ENCODE data around the gene CCDC149.

Gene CCDC149

GRCh38 chr4:24845132-24845531 lies 67.7 kb downstream of the CCDC149 start:
- no peak for DNase-seq (ENCODE audit: low read depth, low spot score)

DNA sequence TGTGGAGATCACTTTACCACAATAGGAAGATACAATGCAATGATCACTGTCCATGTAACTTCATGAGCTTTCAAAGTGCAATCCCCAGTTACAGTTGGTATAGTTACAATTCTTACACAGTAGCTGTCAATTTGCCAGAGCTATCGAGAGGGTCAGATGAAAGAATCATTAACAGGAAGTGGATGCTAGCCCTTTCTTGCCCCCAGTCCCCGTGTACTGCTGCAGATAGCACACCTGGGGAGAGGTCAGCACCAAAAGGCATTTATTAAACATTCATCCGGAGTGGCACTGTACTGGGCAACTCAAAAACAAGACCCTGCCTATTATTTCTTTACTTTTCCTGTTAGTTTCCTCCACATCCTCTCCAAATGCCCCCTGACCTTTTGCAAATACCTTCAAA lies 69.7 kb downstream of the CCDC149 start:
- DNase-seq (ENCODE audit: low read depth, low spot score): no peak

GRCh38 chr4:24842356-24842755 lies 70.5 kb downstream of the CCDC149 start:
- DNase-seq (ENCODE audit: low read depth, low spot score): no peak

GRCh38 chr4:24840826-24841543 lies 71.9 kb downstream of the CCDC149 start:
- DNase-seq (ENCODE audit: low read depth, low spot score): no peak

- no peak for DNase-seq (ENCODE audit: low read depth, low spot score)
Observed at GRCh38 chr4:24840362-24840761, 72.5 kb downstream of the CCDC149 start.

GRCh38 chr4:24837781-24838180 lies 75.1 kb downstream of the CCDC149 start:
- no peak for DNase-seq (ENCODE audit: low read depth, low spot score)

DNA sequence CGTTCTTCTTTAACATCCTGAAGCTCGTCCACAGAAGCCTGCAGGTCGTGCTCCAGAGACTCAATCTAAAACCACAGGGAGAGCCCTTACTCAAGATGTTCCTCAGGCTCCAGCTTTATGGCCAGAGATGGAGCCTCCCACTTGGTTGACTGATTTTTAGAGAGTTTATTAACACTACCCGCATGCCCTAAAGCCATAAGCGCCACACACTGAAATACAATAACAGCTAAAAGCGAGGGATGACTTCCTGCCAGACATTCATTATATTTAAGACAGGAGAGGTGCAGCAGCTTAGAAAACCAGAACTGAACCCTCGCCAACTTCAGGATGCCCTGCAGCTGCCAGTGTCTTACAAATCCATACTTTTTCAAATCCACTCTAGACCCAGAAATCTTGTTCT lies 75.5 kb downstream of the CCDC149 start:
- DNase-seq (ENCODE audit: low read depth, low spot score): no peak

DNA sequence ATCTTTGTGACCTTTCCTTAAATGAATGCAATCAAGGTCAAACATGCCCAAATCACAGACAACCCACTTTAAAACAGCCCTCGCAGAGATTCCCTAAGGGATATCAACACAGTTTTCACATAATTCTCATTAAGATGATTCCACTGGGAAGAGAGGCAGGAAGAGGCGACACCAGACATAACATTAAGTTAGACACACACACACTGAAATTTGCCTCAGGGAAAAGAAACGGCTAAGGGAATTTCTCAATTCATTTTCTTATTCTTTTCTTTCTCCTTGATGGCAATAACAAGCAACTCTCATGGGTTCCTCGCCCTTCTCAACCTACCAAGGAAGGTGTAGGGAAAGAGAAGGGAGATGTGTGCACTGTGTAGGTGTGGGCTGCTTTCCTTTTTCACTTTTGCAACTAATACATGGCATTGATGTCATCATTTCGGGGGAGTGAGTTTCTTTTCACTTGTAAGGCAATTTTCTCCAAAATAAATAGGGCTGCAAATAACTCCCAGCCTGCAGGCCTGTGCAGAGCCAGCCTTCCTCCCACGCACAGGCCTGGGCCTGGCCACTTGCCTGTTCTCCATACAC lies 76.1 kb downstream of the CCDC149 start:
- DNase-seq (ENCODE audit: low read depth, low spot score): no peak

GRCh38 chr4:24835696-24836095 lies 77.1 kb downstream of the CCDC149 start:
- no peak for DNase-seq (ENCODE audit: low read depth, low spot score)

DNA sequence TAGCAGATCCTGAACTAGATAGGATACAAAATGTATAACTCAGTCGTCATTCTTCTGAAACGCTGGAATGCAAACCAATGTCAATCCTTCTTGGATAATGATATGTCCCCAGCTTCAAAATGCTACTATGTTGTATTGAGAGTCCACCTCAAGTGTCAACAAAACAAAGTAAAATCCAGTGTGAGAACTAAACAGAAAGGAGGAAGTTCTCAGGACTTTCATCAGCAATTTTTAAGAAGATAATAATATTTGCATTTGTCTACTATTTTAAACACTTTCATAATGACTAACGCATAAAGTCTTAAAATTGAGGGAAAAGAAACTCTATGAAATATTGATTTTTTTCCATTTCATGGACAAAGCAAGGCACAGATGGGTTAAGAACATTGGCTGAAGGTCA lies 81.2 kb downstream of the CCDC149 start:
- DNase-seq (ENCODE audit: low read depth, low spot score): no peak

DNA sequence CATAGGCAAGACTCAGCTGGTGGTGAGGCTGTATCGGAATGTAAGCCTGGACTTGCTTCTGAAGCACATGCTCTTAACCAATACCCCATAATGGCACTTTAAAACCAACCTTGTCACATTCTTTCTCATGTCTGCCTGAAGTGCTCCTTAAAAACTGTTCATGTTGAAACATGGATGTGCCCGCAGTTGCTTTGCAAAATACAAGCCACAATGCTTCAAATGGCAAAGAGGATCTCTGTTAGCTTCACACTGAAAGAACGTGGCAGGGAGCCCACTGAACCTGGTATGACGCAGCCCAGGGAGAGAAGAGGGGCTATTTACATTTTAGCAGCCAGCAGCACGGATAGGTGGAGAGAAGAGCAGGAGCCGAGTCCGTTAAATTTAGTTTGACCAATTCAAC lies 88.1 kb downstream of the CCDC149 start:
- no peak for DNase-seq (ENCODE audit: low read depth, low spot score)

GRCh38 chr4:24820541-24820940 lies 92.3 kb downstream of the CCDC149 start:
- DNase-seq (ENCODE audit: low read depth, low spot score): no peak

DNA sequence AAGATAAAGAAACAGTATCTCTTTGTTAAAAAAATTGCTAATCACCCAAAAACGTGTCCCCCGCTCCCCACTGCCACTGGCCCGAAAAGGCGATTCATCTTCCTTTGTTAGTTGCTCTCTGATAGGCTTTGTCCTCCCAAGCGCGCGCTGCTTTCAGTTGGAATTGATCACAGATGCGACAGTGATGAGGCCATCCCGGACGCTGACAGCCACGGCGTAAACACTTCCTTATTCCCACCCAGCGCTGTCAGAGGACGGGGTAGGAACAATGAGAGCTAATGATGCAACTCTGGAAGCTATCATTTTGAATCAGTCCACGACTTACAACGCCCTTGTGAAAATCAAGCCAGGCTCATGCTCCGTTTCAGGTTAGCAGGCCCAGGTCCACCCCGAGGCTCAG lies 96.0 kb downstream of the CCDC149 start:
- DNase-seq (ENCODE audit: low read depth, low spot score): no peak

DNA sequence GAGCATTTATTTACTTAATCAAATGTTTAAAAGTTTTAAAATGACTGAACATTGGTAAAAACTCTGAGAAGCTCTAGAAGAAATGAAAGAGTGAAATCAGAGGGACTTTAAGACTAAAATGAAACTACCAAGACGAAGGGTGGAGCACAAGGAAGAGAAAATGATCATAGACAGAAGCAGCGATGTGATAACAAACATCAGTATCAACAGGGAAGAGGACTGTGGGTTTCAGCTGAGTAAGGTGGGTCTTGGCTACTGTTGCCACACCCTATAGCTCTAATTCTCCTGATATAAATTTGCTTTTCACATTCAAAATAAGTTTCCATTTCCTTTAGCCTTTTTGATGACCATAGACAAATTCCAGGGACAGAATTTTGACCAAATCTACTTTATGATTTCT lies 99.1 kb downstream of the CCDC149 start:
- DNase-seq (ENCODE audit: low read depth, low spot score): no peak

DNA sequence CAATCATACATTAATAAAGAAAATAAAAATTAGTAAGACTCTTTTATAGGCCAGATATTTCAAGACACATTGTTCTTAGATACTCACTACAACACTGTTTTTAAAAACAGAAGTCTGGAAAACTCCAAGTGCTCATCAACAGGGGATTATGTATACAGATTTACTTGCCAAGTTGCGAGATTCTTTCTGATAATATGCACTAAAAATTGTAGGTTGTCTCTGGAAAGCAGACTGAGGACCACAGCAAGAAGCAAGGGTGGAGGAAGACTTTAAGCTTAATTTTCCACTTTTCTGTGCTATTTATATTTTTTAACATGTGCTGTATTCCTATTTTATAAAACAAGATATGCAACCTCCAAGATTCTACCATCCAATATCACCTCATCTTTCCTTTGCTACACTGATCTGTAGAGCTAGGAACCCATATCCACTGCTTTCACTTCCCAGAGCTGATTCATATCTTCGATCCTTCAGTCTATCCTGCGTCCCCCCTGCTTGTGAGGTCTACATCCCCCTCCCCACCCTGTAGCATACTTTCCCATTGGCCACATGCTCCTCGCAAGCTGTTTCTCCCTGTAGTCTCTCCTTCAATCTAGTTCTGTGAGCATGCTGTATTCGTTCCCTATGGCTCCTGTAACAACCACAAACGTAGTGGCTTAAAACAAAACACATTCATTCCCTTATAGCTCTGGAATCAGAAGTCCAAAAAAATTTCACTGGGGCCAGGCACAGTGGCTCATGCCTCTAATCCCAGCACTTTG lies 101.8 kb downstream of the CCDC149 start:
- no peak for DNase-seq (ENCODE audit: low read depth, low spot score)

DNA sequence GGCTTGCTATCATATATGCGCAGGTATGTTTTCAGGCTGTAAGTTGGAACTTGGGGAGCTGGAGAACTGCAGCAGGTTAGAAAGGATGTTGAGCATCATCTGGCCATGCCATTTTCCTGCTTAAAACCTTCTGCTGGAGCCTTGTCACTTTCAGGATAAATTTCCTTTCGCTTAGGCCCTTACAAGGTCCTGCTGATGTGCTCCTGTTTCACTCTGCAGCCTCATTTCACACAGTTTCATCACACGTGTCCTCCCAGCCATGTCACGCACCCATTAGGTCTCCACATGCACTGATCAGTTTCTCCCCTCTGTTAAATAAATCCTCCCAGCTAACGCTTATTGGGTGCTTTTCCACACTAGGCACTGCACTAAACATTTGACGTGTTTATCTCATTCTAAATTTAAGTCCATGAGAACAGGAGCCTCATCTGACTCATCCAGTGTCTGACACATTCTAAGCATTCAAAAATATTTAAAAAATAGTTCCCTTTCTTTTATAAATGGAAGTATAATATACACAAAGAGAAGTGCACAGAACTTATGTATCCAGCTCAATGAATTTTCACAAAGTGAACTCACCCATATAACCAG lies 102.9 kb downstream of the CCDC149 start:
- no peak for DNase-seq (ENCODE audit: low read depth, low spot score)

- no peak for DNase-seq (ENCODE audit: low read depth, low spot score)
Observed at GRCh38 chr4:24809376-24809775, 103.5 kb downstream of the CCDC149 start.

DNA sequence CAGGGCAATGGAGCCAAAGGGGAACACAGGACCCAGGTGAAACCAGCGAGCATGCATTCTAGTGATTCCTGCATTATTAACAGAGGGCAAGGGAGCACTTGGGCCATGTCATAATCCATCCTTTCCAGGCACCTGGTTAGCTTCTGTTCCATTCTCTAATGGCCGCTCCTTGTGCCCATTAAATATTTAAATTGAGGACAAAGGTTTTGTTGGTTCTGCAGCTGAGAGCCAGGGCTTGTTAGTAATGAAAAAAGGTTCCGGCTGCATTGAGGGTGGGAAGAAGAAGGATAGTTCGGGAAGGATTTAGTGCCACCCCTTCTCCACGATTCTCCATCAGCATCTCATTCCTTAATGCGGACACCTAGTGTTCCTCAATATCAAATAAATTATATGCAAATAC lies 103.9 kb downstream of the CCDC149 start:
- DNase-seq (ENCODE audit: low read depth, low spot score): no peak

GRCh38 chr4:24808261-24808660 lies 104.6 kb downstream of the CCDC149 start:
- no peak for DNase-seq (ENCODE audit: low read depth, low spot score)

DNA sequence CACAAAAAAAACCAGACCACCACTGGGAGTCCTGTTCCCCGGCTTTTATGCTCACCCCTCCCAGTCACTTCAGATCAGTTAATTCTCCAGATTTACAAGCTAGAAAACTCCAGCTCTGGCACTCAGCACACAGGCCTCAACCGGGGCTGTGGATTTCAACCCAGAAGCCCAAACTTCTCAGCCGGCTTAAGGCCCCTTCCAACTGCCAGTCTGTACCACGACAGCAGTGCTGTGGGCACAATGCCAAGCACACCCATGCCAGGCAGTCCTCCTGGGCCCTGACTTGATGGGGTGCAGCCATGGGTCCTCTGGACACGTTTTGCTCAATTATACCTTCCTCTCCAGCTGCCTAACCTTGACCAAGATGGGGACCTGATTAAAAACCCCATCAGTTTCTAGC lies 105.2 kb downstream of the CCDC149 start:
- DNase-seq (ENCODE audit: low read depth, low spot score): no peak

- no peak for DNase-seq (ENCODE audit: low read depth, low spot score)
Observed at GRCh38 chr4:24806206-24806990, 106.4 kb downstream of the CCDC149 start.

DNA sequence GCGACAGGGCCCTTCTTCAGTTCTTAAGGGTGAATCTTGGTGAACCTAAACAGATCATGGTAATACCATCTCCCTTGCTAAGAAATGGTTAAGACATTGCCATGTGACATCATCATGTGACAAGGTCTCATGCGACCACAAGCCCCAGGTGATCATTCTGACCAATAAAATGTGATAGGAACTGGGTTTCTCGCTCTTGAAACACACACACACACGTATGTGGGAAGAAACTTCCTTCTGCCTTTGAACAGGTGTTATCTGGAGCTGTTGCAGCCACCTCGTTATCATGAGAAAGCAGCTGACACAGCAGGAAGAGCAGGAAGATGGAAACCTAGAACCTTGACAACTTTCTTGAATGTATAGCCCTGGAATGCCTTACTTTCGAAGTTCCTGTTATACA lies 107.3 kb downstream of the CCDC149 start:
- no peak for DNase-seq (ENCODE audit: low read depth, low spot score)

All from ELF-1 (cell line).